Measurements from ENCODE around the gene NSD2.

GRCh38 chr4:1836650-1837049, 34.5 kb upstream of the NSD2 start:
- TF ChIP-seq, protein P1, sequence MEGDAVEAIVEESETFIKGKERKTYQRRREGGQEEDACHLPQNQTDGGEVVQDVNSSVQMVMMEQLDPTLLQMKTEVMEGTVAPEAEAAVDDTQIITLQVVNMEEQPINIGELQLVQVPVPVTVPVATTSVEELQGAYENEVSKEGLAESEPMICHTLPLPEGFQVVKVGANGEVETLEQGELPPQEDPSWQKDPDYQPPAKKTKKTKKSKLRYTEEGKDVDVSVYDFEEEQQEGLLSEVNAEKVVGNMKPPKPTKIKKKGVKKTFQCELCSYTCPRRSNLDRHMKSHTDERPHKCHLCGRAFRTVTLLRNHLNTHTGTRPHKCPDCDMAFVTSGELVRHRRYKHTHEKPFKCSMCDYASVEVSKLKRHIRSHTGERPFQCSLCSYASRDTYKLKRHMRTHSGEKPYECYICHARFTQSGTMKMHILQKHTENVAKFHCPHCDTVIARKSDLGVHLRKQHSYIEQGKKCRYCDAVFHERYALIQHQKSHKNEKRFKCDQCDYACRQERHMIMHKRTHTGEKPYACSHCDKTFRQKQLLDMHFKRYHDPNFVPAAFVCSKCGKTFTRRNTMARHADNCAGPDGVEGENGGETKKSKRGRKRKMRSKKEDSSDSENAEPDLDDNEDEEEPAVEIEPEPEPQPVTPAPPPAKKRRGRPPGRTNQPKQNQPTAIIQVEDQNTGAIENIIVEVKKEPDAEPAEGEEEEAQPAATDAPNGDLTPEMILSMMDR (conservative IDR thresholded peaks at IDR 0.05; ENCODE audit: low read depth, low read length): no peak
- no peak for TF ChIP-seq EZH2phosphoT487 (IDR thresholded peaks at IDR 0.05; ENCODE audit: borderline replicate concordance, low read length)
